ENCODE results near the gene BRIX1.

DNA sequence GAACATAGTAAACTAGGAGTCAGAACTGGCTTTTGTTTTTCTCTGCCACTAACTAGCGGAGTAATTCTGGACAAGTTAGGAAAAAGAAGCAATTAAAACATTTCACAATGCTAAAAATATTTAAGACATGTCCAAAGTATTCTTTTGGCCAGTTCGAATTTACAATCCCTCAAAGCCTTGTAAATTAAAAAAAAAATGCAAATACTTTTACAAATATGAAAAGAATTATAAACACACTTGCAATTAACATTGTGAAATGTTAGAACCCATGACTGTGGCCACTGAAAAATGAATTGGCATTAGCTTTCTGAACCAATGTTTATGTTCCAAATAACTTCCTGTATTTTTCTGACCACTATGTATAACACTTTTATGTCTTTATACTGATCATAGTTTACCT is 2.4 kb upstream of the BRIX1 start:
- TF ChIP-seq EZH2 (IDR thresholded peaks at IDR 0.05) (no peak), POLR2AphosphoS5 (IDR thresholded peaks at IDR 0.05; ENCODE audit: borderline replicate concordance, low read depth, low read length) (no peak)
